GM08714 (cell line): ENCODE measurements around the gene TNFAIP2.

Experiments used
- H3K4me3 ChIP-seq: fragments of 200-500 bp; sonication (Bioruptor generic); 2 replicates; pipeline ENCODE4 v1.5.1; 2014; ENCODE audit warnings: mild to moderate bottlenecking, low read length, inconsistent platforms
- ZNF274 ChIP-seq: IDR thresholded peaks from 2 replicates; pipeline ENCODE4 v1.6.1; 2012; ENCODE audit warnings: mild to moderate bottlenecking, low read depth, low read length

The TNFAIP2 gene

GRCh38 chr14:103122947-103123633 lies at the start of gene TNFAIP2:
Gene TNFAIP2, plus strand, starts transcription at chr14:103123461. Its CDS starts 2,997 bp downstream, at chr14:103126458.
- no peak for TF ChIP-seq ZNF274
- peak within 1 kb of the TSS; percentile 65 for H3K4me3 ChIP-seq

DNA sequence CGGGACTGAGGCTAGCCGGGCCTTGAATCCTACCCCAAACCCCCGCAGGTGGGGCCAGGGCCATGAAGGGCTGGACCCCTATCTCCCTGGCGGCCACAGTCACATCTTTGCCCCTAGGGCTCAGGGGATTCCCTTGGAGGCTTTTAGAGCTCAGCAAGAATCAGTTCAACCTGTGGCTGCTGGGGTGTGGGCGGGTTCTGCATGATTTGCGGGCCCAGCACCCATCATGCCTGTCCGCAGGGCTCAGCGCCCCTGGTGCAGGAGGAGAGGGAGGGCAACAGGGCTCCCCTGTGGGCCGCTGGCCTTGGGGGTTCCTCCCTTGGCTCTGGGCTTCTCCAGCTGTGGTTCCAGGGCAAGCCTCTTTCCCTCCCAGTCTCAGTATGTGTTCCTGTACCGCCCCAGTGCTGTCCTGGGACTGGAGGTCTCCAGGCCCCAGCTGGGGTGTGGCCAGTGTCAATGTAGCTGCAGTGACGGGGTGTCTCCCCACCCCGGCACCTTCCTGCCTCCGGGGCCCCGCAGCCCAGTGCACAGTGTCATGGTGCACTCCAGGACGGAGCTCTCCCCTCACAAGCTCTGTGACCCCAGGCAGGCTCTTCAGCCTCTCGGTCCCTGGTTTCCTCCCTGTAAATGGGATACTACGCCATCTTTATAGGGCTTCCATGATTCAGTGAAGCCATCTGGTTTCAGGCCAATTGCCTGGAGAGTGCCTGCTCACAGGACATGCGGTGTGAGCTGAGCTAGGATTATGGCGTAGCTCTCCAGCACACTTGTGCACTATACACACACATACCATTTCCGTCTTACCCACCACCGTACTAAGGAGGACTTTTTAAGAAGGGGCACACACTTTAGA lies 49.2 kb upstream of the TNFAIP2 start:
- TF ChIP-seq ZNF274, result no peak
- no peak overlapping the region for H3K4me3 ChIP-seq

DNA sequence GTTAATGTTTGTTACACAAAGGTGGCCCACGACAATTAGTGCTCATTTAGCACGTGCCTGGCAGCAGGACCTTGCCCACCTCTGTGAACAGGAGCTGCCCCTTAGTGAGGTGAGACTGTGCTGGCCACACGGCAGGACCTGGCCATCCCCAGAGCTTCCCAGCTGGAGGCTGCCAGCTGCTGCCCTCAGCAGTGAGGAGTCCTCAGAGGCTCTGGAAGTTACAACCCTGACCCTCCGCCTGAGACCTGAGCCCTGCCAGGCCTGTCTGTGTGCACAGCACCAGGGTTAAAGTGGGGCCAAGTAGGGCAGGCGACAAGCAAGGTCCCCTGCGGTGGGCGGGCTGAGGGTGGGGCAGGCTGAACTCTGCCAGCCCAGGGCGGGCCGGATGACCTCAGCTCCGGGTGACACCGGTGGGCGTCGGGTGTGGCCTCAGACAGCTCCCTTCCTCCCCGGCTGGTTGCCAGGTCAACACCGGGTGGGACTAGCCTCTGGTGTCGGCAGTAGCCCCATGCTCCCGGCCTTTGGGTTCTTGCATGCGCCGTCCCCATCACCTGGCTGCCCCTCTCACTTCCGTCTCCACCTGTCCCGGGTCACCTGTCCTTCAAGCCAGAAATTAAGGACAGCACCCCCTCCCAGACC lies 48.4 kb upstream of the TNFAIP2 start:
- no peak for TF ChIP-seq ZNF274
- no peak overlapping the region; the same call in 1 of the 2 replicates for H3K4me3 ChIP-seq

GRCh38 chr14:103078420-103078749 lies 44.9 kb upstream of the TNFAIP2 start:
- no peak for TF ChIP-seq ZNF274
- no peak overlapping the region for H3K4me3 ChIP-seq

DNA sequence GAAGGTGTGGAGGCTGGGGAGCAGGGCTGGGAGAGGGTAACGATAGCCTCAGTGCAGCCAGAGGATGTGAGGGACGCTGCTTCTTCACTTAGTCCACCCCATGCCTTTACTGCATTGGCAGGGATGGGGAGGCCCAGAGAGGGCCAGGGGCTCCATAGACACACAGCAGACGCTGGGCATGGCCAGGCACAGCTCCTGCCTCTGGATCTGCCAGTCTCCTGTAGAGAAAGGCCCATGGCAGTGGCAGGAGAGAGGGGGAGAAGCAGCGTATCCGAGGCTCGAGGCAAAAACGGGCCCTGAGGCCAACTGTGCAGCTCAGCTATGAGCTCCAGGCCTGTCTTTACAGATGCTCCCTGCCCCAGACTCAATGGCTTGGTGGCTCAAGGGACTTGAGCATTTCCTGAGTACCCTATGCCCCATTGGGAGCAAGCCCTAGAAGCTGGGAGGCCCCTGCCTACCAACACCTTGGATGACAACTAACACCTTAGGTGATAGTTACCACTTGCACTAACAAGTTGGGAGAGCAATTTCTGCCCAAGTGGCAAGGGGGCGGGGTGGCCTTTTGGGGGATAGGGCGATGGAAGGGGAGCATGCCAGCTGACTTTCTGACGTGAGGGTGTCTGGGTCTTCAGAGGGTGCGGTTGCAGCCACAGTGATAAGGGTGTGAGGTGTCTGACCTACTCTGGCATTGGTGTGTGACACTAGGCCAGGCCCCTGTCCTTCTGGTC lies 44.2 kb upstream of the TNFAIP2 start:
- H3K4me3 ChIP-seq, result no peak overlapping the region
- TF ChIP-seq ZNF274, result no peak

DNA sequence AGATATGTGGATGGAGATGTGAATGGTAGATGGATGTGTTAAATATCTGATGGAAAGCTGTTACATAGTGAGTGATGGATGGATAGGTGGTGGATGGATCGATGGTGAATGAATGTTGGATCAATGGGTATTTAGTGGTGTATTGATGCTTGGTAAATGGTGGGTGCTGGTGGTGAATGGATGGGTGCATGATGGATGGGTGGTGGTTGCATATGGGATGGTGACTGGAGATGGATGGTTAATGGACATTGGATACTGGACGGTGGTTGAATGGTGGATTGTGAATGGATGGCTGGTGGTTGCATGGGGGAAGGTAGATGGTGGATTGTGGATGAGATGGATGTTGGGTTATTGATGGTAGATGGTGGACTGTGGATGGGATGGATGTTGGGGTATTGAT lies 41.3 kb upstream of the TNFAIP2 start:
- H3K4me3 ChIP-seq, result no peak overlapping the region
- TF ChIP-seq ZNF274, result no peak

DNA sequence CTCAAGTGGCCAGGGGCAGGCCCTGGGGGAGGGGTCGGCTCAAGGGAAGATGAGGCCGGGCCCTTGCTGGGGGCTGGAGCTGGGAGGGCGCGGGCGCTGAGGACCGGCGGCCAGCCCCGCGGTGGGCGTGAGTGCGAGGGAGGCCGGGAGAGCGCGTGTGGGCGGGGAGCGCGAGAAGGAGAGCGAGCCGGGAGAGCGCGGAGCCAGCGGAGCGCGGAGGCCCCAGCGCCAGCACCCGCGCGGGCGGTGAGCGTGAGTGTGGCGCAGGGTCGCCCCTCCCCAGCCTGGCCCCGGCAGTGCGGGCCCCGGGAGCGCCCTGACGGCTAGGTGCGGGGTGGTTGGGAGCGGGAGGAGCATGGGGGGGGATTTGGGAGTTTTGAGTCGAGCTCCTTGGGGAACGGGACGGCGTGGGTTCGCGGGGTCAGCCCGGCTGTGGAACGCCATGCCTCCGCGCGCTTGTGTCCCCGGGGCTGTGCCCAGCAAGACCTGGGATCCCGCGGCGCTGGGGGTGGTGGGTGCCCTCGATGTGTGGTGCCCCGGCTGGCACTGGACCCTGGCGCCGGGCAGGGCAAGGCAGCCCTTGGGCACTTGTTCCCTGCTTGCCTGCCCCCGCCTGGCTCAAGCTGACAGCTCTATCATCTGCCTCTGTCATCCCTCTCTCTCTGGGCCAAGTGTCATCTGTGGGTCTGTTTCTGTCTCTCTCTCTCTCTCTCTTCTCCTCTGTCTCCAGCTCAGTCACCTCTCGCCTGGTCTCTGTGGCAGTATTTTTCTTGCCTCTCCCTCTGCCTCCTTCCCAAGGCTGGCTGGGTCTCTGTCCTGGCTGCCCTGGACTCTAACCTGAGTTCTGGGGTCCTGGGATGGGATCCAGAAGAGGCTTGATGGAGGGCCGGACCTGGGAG lies 39.0 kb upstream of the TNFAIP2 start, which contains the start of gene LBHD2:
TSS of gene LBHD2 (plus strand) at position 190 of the 899 bp plus-strand sequence. CDS start 1,803 bp downstream, outside the sequence.
- TF ChIP-seq ZNF274, result no peak

DNA sequence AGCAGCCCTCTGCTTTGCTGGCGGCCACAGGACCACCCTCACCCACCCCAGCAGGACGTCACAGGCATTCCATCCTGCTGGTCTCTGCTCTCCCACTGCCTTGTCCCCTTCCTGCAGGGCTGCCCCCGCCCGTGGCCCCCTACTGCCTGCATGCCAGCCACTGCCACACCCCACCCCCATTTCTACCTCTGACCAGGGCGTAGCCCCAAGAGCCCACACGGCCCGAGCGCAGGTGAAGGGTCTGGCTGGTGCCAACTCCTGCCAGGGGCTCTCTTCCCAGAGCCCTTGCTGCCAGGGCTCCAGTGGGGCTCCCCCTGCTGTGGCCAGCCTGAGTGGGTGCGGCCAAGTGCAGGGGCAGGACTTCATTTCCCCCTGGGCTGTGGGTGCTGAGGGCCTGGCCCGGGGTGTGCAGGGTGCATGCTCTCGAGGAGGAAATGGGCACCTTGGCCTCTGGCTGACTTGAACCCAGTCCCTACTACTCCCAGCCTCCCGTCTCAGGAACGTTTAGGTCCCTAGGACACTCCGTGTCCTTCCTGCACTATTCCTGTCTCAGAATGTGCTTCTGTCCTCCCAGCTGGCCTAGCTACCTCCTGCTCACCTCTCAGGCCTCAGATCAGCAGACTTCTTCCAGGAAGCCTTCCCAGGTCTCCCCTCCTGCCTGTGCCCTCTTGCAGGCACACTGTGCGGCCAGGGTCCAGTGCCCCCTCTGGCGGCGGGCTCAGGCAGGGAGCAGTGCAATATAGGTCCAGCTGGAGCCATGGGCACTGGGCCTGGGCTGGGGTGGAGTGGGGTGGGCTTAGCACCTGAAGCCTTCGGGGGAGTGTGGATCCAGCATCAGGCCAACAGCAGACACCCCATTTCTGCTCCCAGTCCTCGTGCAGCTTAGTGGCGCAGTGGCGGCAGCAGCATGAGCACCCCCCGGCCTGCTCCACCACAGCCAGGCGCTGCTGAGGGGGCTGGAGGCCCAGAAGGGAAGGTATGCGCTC lies 37.9 kb upstream of the TNFAIP2 start:
- no peak for TF ChIP-seq ZNF274
- H3K4me3 ChIP-seq, result no peak overlapping the region

More for the DNA sequence above, 39.0 kb upstream of the TNFAIP2 start, which contains the start of gene LBHD2:
- no peak within 1 kb of the TSS for H3K4me3 ChIP-seq

- H3K4me3 ChIP-seq, result no peak overlapping the region
- TF ChIP-seq ZNF274, result no peak
Observed at GRCh38 chr14:103086771-103087342, 36.4 kb upstream of the TNFAIP2 start.

DNA sequence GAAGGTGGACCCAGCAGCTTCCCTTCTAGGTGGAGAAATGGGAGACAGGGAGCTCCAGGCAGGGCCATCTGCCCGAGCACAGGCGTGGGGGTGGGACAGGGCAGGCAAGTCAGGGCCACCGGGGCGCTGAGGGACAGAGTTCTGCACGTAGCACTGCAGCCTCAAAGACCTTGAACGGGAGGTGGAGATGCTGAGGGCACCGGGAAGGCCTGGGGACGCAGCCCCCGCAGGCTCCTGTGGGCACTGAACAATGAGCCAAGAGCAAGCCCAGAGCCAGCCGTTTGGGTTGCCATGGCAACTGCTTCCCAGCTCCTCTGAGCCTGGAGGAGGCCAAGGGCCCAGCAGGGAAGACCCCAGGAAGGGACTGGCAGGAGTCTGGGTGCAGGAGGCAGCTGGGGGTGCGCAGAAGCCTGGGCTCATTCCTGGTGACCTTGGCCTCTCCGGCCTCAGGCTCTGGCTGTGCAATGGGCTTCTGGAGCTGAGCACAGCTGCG lies 35.9 kb upstream of the TNFAIP2 start:
- no peak overlapping the region for H3K4me3 ChIP-seq
- TF ChIP-seq ZNF274, result no peak

GRCh38 chr14:103088921-103089320 lies 34.3 kb upstream of the TNFAIP2 start:
- TF ChIP-seq ZNF274, result no peak
- H3K4me3 ChIP-seq, result no peak overlapping the region
